HG03442 (cell line): ENCODE measurements around the gene MAX.
"Not testable (repeated sequence)": the region's sequence is repeated elsewhere in the genome, so short reads cannot be mapped to it uniquely, and the experiment has no call there.

Experiments
- ATAC-seq: cut with Tn5 transposase; IDR thresholded peaks from one replicate; pipeline ENCODE4 v1.9.1; 2021; ENCODE audit warnings: mild to moderate bottlenecking, moderate library complexity; ENCODE audit not compliant: unreplicated experiment

MAX gene

DNA sequence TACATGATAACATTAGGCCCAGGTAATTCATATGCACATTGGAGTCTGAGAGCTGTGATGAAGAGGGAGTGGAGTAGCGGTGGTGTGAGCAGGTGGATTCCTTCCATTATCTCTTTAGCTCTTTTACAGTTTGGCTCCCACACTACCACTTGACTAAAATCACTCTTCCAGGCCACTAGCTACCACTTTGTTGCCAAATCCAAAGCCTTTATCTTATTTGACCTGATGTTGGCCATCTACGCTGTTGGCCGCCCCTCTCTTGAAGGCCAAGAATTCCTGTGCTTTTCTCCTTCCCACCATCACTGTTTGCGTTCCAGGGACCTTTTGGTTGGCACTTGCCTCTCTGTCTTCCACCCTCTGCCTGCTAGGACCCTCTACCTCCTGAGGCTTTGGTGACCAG, 4.0 kb upstream of the MAX start:
- ATAC-seq: no peak

DNA sequence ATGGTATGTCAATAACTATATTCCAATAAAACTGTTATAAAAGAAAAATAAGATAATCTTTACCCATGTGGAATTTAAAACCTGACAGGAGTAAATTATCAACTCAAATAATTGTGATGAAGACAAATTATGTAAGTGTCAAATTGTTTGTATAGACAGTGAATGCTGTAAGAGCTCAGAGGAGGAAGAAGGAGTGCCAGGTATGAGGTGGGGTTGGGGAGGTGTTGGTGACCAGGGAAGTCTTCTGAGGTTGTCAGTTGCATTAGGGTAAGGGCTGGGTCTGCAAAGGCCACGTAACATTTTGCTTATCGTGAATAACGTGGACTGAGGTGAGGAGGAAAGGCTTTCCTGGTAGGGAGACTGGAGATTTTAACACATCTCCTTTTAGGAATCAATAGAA, 2.5 kb upstream of the MAX start:
- no peak for ATAC-seq

GRCh38 chr14:65103150-65103760, 938 bp upstream of the MAX start:
- no peak for ATAC-seq

DNA sequence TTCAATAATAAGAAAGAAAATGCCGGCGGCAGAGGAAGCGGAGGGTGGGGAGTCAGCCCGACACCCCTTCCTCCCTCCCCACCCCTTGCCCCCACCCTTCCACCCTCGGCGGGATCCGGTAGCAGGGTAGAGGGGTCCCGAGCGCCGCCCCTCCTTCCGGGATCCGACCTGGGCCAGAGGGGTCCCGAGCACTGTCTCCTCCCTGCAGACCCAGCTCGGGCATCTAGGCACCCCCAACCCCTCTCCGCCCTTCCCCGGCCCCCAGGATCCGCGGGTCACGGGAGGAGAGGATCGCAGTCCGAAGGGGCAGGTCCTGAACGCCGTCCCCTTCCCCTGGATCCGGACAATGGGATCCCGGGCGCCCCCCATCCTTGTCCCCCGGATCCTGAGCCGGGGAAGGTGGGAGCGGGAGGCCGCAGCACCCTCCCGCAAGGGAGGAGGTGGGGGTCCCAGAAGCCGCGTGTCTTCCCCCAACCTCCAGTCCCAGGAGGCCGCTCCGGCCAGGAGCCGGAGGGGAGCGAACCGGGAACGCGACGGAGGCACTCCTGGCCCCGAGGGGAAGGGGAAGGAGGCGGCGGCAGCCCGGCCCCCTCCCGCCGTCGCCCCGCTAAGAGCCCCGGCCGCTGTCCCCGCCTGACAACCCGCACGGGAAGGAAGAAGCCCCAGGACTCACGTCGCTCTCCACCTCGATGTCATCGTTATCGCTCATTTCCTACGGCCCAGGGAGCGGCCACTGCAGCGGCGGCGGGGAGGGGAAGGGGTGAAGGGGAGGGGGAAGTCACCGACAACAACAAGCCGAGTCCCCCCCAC, 481 bp downstream of the MAX start:
- peak; percentile 18 for ATAC-seq

GRCh38 chr14:65100922-65101541, 1.3 kb downstream of the MAX start:
- ATAC-seq: no peak

DNA sequence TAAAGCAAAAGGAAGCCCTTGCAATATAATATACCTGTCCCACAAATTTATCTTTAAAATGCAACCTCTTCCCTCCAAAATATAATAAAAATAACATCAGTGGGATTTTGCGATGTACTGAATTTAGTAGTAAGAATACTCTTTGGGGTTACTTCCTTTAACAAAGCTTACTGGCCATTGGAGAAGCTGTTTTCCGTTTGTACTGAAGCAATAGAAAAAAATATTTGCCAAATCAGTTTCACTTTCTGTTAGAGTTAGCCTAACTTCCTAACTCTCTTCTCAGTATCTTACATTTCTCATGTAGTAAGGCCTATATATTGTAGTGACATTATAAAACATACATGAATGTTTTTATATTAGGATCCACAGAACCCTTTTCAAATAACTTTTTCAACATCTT, 3.7 kb downstream of the MAX start:
- ATAC-seq: no peak

DNA sequence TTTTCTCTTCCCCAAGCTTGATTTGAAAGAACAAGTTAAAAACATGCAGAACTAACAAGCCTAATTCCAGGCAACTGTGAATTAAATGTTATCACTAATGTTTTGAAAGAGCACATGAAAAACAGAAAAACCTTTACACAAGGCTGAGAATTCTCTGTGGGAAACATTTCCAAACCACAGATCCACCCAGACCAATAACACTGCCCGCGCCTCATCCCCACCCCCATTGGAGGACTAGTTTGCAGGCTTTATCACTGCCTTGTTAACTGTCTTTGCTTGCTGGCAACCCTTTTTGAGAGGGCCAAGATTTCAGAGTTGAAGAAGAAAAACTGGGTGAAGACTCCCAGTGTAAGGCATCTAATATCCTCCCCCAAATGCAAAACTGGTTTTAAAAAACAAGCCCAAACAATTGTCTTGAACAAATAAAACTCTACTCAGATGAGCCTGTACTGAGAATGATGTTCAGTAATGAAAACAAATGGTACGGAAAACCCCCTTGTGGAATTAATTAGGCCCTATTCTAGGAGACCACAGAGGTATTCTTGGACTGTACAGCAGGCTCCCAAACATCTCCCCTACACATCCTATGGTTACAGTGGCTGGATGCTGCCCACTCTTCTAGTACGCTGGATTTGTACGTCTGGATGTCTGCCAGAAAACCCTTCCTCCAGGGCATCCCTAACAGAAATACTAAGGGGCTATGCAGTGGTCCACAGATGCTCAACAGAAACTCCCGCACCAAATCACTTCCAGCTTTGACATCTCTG, 5.8 kb downstream of the MAX start:
- no peak for ATAC-seq

GRCh38 chr14:65095633-65096205, 6.6 kb downstream of the MAX start:
- ATAC-seq: no peak

- ATAC-seq: no peak
Observed at GRCh38 chr14:65092349-65092748, 10.0 kb downstream of the MAX start.

- not testable (repeated sequence) for ATAC-seq
Observed at GRCh38 chr14:65087835-65088234, 14.5 kb downstream of the MAX start.

GRCh38 chr14:65086686-65087085, 15.6 kb downstream of the MAX start:
- ATAC-seq: not testable (repeated sequence)

DNA sequence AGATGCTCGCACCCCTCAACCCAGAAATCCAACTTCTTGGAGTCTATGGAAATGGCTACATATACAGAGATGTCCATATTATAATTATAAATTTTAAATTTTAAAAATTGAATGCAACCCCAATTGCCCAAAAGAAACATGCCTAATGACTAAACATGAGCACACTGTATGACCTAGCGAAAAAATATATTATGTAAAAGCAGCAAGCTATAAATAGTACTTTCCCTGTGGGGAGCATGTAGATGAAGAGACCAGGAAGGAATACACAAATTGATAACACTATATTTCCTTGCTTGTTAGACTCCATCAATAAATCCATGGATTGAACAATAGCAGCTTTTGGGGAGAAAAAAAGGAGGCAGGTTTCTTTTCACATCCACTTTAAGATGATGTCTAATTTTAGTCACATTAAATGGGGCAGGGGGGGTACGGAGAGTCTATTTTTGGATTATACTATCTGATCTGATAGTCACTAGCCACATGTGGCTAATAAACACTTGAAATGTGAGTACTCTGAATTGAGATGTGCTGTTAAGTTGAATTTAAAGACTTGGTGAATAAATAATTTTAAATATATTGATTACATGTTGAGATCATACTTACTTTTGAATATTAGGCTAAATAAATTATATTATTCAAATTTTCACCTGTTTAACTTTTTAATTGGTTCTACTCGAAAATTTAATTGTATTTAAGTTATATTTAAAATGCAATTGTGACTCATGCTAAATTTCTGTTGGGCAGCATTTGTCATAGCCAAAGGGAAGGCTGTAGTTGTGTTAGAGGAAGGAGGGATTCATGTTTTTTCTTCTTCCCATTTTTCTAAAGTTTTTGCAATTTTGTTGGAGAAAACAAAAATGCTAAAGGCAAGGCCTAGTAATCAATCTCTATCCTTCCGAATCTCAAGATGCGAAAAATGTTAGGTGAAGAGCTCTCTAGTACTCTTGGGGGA, 17.5 kb downstream of the MAX start:
- ATAC-seq: no peak

DNA sequence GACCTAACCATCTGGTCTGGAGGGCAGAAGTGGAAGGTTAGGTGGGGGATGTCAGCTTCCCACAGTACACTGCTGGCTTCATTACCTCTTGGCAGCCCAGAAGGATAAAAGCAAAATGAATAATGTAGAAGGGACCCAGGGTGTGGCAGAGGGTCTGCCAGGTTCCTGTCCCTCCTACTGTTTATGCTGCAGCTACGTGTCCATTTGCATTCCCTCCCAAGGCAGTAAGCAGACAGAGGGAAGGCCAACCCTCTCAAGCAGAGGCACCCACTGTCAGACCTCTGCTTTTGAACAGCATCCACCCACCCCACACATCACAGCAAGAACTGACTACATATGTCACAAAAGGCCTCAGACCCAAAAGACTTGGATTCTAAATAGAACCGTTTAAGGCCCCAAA, 19.4 kb downstream of the MAX start:
- no peak for ATAC-seq

DNA sequence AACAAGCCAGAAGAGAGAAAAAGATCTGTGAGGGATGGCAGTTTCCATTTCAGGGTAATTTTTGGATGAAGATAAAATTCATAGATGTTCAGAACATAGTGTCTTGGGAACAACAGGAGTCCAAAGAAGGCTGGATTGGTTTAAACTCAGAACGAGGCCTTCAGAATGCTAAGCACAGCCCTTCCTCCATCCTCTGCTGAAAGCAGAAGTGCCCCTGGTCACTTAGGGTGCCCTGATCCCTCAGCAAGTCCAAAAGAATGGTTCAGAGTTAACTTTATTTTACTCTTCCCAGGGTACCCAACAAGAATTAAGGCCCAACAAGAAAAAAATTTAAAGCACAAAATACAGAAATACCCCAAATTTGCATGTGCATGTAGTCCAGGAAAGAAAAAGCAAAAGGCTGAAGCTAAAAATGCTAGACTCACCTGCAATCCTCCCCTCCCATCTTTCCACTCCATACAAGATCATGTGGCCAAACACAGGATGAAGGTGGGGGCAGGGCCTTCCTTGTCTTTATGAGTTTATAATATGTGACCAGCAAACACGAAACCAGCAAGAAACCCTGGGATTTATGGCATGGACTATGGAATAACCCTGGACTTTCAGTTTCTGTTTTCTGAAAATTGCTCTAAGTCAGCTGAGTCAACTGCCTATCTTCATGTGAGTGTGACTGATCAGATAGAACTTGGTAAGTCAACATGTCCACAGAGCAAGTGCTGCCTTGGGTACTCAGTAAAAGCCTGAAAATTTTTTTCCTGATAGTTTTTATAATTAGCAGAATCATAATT, 21.2 kb downstream of the MAX start:
- no peak for ATAC-seq

GRCh38 chr14:65079768-65080167, 22.5 kb downstream of the MAX start:
- ATAC-seq: no peak

- ATAC-seq: no peak
Observed at GRCh38 chr14:65079201-65079600, 23.1 kb downstream of the MAX start.

GRCh38 chr14:65077318-65077717, 25.0 kb downstream of the MAX start:
- ATAC-seq: no peak

GRCh38 chr14:65075628-65076325, 26.5 kb downstream of the MAX start:
- no peak for ATAC-seq
